Measurements from ENCODE around the gene GATA3.

DNA sequence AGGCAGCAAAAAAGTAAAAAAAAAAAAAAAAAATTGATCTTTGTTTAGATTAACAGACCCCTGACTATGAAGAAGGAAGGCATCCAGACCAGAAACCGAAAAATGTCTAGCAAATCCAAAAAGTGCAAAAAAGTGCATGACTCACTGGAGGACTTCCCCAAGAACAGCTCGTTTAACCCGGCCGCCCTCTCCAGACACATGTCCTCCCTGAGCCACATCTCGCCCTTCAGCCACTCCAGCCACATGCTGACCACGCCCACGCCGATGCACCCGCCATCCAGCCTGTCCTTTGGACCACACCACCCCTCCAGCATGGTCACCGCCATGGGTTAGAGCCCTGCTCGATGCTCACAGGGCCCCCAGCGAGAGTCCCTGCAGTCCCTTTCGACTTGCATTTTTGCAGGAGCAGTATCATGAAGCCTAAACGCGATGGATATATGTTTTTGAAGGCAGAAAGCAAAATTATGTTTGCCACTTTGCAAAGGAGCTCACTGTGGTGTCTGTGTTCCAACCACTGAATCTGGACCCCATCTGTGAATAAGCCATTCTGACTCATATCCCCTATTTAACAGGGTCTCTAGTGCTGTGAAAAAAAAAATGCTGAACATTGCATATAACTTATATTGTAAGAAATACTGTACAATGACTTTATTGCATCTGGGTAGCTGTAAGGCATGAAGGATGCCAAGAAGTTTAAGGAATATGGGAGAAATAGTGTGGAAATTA is 19.4 kb downstream of the GATA3 start:
- TF ChIP-seq, protein P1, sequence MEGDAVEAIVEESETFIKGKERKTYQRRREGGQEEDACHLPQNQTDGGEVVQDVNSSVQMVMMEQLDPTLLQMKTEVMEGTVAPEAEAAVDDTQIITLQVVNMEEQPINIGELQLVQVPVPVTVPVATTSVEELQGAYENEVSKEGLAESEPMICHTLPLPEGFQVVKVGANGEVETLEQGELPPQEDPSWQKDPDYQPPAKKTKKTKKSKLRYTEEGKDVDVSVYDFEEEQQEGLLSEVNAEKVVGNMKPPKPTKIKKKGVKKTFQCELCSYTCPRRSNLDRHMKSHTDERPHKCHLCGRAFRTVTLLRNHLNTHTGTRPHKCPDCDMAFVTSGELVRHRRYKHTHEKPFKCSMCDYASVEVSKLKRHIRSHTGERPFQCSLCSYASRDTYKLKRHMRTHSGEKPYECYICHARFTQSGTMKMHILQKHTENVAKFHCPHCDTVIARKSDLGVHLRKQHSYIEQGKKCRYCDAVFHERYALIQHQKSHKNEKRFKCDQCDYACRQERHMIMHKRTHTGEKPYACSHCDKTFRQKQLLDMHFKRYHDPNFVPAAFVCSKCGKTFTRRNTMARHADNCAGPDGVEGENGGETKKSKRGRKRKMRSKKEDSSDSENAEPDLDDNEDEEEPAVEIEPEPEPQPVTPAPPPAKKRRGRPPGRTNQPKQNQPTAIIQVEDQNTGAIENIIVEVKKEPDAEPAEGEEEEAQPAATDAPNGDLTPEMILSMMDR (conservative IDR thresholded peaks at IDR 0.05; ENCODE audit: low read depth, low read length), result no peak
- TF ChIP-seq EZH2 (IDR thresholded peaks at IDR 0.05; ENCODE audit: borderline replicate concordance, low read depth, low read length, poor library complexity, severe bottlenecking), result no peak
